Measurements from ENCODE around the gene FREM1.

- TF ChIP-seq CTCF (IDR thresholded peaks at IDR 0.05), result no peak
- no peak for TF ChIP-seq POLR2A (IDR thresholded peaks at IDR 0.05)
- TF ChIP-seq POLR2AphosphoS5 (IDR thresholded peaks at IDR 0.05), result no peak
- TF ChIP-seq EP300 (IDR thresholded peaks at IDR 0.05), result no peak
Observed at GRCh38 chr9:14923701-14924100, 13.5 kb upstream of the FREM1 start.
